SJCRH30 (cell line): ENCODE measurements around the gene ARHGDIG. TPM values are rescaled to one million over a fixed set of nuclear protein-coding genes. Genes with fewer than 3 reads are reported as not detected.
"Not testable (repeated sequence)": the region's sequence is repeated elsewhere in the genome, so short reads cannot be mapped to it uniquely, and the experiment has no call there.

Source experiments
- DNase-seq, 2 experiments: peaks; one replicate each; pipeline ENCODE4 v3.0.0-alpha.2; 2015 to 2020
- H3K27ac ChIP-seq: fragments of 250-450 bp; sonication (Bioruptor Pico); 2 replicates; pipeline ENCODE4 v1.5.1; 2020; ENCODE audit warnings: mild to moderate bottlenecking, moderate library complexity
- H3K27me3 ChIP-seq: fragments of 250-450 bp; sonication (Bioruptor Pico); 2 replicates; pipeline ENCODE4 v1.5.1; 2020; ENCODE audit warnings: mild to moderate bottlenecking, moderate library complexity
- H3K36me3 ChIP-seq: fragments of 250-450 bp; sonication (Bioruptor Pico); 2 replicates; pipeline ENCODE4 v1.5.1; 2020; ENCODE audit warnings: mild to moderate bottlenecking, moderate library complexity
- H3K4me1 ChIP-seq: fragments of 250-450 bp; sonication (Bioruptor Pico); 2 replicates; pipeline ENCODE4 v1.5.1; 2020; ENCODE audit warnings: mild to moderate bottlenecking, moderate library complexity
- H3K4me3 ChIP-seq: fragments of 250-450 bp; sonication (Bioruptor Pico); 2 replicates; pipeline ENCODE4 v1.5.1; 2020; ENCODE audit warnings: mild to moderate bottlenecking, moderate library complexity
- H3K9me3 ChIP-seq: fragments of 250-450 bp; sonication (Bioruptor Pico); replicated peaks from 2 replicates; pipeline ENCODE4 v1.5.1; 2020; ENCODE audit warnings: mild to moderate bottlenecking, moderate library complexity
- total RNA-seq: library from RNA; depleted of rRNA; stranded (reverse); fragments of >200 nt; shearing (Covaris generic); gene quantifications from 2 replicates; pipeline ENCODE4 v1.2.3, GENCODE V29; 2014; rRNA removed

ARHGDIG gene
- total RNA-seq: not detected in 2 replicates

- H3K4me1 ChIP-seq: 0 out of 2 replicates have a peak, but pooled peaks cover 2% of the 10 kb centered on the region
- H3K27ac ChIP-seq: no peak within 1 kb of the TSS
- no peak for DNase-seq
- no peaks in the 10 kb centered on the region for H3K36me3 ChIP-seq
- H3K9me3 ChIP-seq: no peaks in the 10 kb centered on the region
- no peaks in the 10 kb centered on the region for H3K27me3 ChIP-seq
- H3K4me3 ChIP-seq: no peak within 1 kb of the TSS
Measured at GRCh38 chr16:280552-280951, at the start of gene ARHGDIG. TSS of gene ARHGDIG (plus strand) at chr16:280591. CDS start at chr16:280681, 90 bp downstream.

- Histone ChIP-seq H3K4me1 (peaks cover 3% of the 10 kb centered on the region; the same call in 1 of the 2 replicates), H3K4me3 (no peak overlapping the region), H3K9me3 (no peaks in the 10 kb centered on the region), H3K27ac (no peak overlapping the region), H3K36me3 (peaks cover 19% of the 10 kb centered on the region), H3K27me3 (no peaks in the 10 kb centered on the region)
- DNase-seq: no peak
Measured at GRCh38 chr16:230949-231348, 49.4 kb upstream of the ARHGDIG start.

- H3K4me1 ChIP-seq: no peaks in the 10 kb centered on the region
- peak within 1 kb of the TSS; percentile 80 for H3K4me3 ChIP-seq
- peak within 1 kb of the TSS; percentile 52 for H3K27ac ChIP-seq
- H3K36me3 ChIP-seq: no peaks in the 10 kb centered on the region
- DNase-seq: peak; percentile 92 to 94
- no peaks in the 10 kb centered on the region for H3K9me3 ChIP-seq
- no peaks in the 10 kb centered on the region for H3K27me3 ChIP-seq
Measured at GRCh38 chr16:234468-235305, 45.7 kb upstream of the ARHGDIG start, which contains the start of gene FAM234A. TSS of gene FAM234A (plus strand) at chr16:234821. CDS start at chr16:254414, 19,593 bp downstream.

- H3K4me1 ChIP-seq: no peaks in the 10 kb centered on the region
- H3K27me3 ChIP-seq: no peaks in the 10 kb centered on the region
- no peak for DNase-seq
- H3K9me3 ChIP-seq: no peaks in the 10 kb centered on the region
- H3K36me3 ChIP-seq: no peaks in the 10 kb centered on the region
- no peak overlapping the region for H3K4me3 ChIP-seq
- H3K27ac ChIP-seq: no peak overlapping the region
Measured at GRCh38 chr16:239948-240277, 40.5 kb upstream of the ARHGDIG start.

GRCh38 chr16:240559-240958 is 39.8 kb upstream of the ARHGDIG start:
- Histone ChIP-seq H3K4me3 (no peak overlapping the region), H3K27ac (no peak overlapping the region), H3K9me3 (no peaks in the 10 kb centered on the region), H3K27me3 (no peaks in the 10 kb centered on the region), H3K36me3 (no peaks in the 10 kb centered on the region), H3K4me1 (no peaks in the 10 kb centered on the region)
- DNase-seq: no peak

- H3K36me3 ChIP-seq: no peaks in the 10 kb centered on the region; the same call in 1 of the 2 replicates
- no peak overlapping the region for H3K27ac ChIP-seq
- DNase-seq: no peak
- H3K4me3 ChIP-seq: no peak overlapping the region
- no peaks in the 10 kb centered on the region for H3K9me3 ChIP-seq
- no peaks in the 10 kb centered on the region for H3K4me1 ChIP-seq
- no peaks in the 10 kb centered on the region for H3K27me3 ChIP-seq
Measured at GRCh38 chr16:242281-242680, 38.1 kb upstream of the ARHGDIG start.

- no peaks in the 10 kb centered on the region; the same call in 1 of the 2 replicates for H3K36me3 ChIP-seq
- DNase-seq: no peak
- H3K27me3 ChIP-seq: no peaks in the 10 kb centered on the region
- H3K9me3 ChIP-seq: no peaks in the 10 kb centered on the region
- no peak overlapping the region for H3K27ac ChIP-seq
- H3K4me1 ChIP-seq: no peaks in the 10 kb centered on the region
- H3K4me3 ChIP-seq: no peak overlapping the region
Measured at GRCh38 chr16:243348-243747, 37.0 kb upstream of the ARHGDIG start.

GRCh38 chr16:245105-245504 is 35.3 kb upstream of the ARHGDIG start:
- H3K27me3 ChIP-seq: no peaks in the 10 kb centered on the region
- no peak for DNase-seq
- H3K36me3 ChIP-seq: no peaks in the 10 kb centered on the region; the same call in 1 of the 2 replicates
- no peaks in the 10 kb centered on the region for H3K9me3 ChIP-seq
- no peak overlapping the region for H3K27ac ChIP-seq
- no peaks in the 10 kb centered on the region for H3K4me1 ChIP-seq
- H3K4me3 ChIP-seq: no peak overlapping the region

GRCh38 chr16:247027-247426 is 33.4 kb upstream of the ARHGDIG start:
- DNase-seq: no peak
- Histone ChIP-seq H3K4me3 (no peak overlapping the region), H3K4me1 (no peaks in the 10 kb centered on the region), H3K9me3 (no peaks in the 10 kb centered on the region), H3K27me3 (no peaks in the 10 kb centered on the region), H3K36me3 (no peaks in the 10 kb centered on the region; the same call in 1 of the 2 replicates), H3K27ac (no peak overlapping the region)

GRCh38 chr16:249431-249830 is 31.0 kb upstream of the ARHGDIG start:
- Histone ChIP-seq H3K36me3 (no peaks in the 10 kb centered on the region; the same call in 1 of the 2 replicates), H3K9me3 (no peaks in the 10 kb centered on the region), H3K4me3 (no peak overlapping the region), H3K27me3 (no peaks in the 10 kb centered on the region), H3K27ac (no peak overlapping the region), H3K4me1 (no peaks in the 10 kb centered on the region)
- no peak for DNase-seq

GRCh38 chr16:252366-253337 is 27.7 kb upstream of the ARHGDIG start:
- Histone ChIP-seq H3K36me3 (no peaks in the 10 kb centered on the region; the same call in 1 of the 2 replicates), H3K4me3 (no peak overlapping the region), H3K27ac (no peak overlapping the region), H3K9me3 (no peaks in the 10 kb centered on the region), H3K27me3 (no peaks in the 10 kb centered on the region), H3K4me1 (no peaks in the 10 kb centered on the region)
- DNase-seq: no peak

GRCh38 chr16:253833-254232 is 26.6 kb upstream of the ARHGDIG start:
- H3K9me3 ChIP-seq: no peaks in the 10 kb centered on the region
- H3K4me3 ChIP-seq: no peak overlapping the region
- H3K36me3 ChIP-seq: no peaks in the 10 kb centered on the region; the same call in 1 of the 2 replicates
- no peak for DNase-seq
- H3K4me1 ChIP-seq: no peaks in the 10 kb centered on the region
- H3K27ac ChIP-seq: no peak overlapping the region
- no peaks in the 10 kb centered on the region for H3K27me3 ChIP-seq

- H3K4me1 ChIP-seq: no peaks in the 10 kb centered on the region
- no peak overlapping the region for H3K4me3 ChIP-seq
- no peaks in the 10 kb centered on the region; the same call in 1 of the 2 replicates for H3K36me3 ChIP-seq
- no peak for DNase-seq
- no peaks in the 10 kb centered on the region for H3K9me3 ChIP-seq
- H3K27me3 ChIP-seq: no peaks in the 10 kb centered on the region
- H3K27ac ChIP-seq: no peak overlapping the region
Measured at GRCh38 chr16:254461-254860, 25.9 kb upstream of the ARHGDIG start.

GRCh38 chr16:255183-255582 is 25.2 kb upstream of the ARHGDIG start:
- Histone ChIP-seq H3K27ac (no peak overlapping the region), H3K27me3 (no peaks in the 10 kb centered on the region), H3K4me3 (no peak overlapping the region), H3K36me3 (no peaks in the 10 kb centered on the region; the same call in 1 of the 2 replicates), H3K4me1 (no peaks in the 10 kb centered on the region), H3K9me3 (no peaks in the 10 kb centered on the region)
- DNase-seq: no peak

- not testable (repeated sequence) for H3K27ac ChIP-seq, H3K9me3 ChIP-seq, DNase-seq, H3K27me3 ChIP-seq, H3K4me3 ChIP-seq, H3K4me1 ChIP-seq, H3K36me3 ChIP-seq
Measured at GRCh38 chr16:258091-258490, 22.3 kb upstream of the ARHGDIG start.
